Measurements from ENCODE around the gene IMPG2. TPM values are rescaled to one million over a fixed set of nuclear protein-coding genes. Genes with fewer than 3 reads are reported as not detected.

IMPG2 gene
- total RNA-seq, 1 experiment from 2014 or later: 0.20 TPM

GRCh38 chr3:101300073-101300472 lies 20.3 kb downstream of the IMPG2 start:
- DNase-seq: no peak
- Histone ChIP-seq H3K36me3 (no peaks in the 10 kb centered on the region), H3K27me3 (no peaks in the 10 kb centered on the region), H3K27ac (no peak overlapping the region), H3K4me1 (no peaks in the 10 kb centered on the region), H3K4me3 (no peak overlapping the region), H3K9me3 (replicated peaks) (no peaks in the 10 kb centered on the region)

- peaks cover 4% of the 10 kb centered on the region for H3K9me3 ChIP-seq (replicated peaks)
- peaks cover 6% of the 10 kb centered on the region for H3K4me1 ChIP-seq
- H3K27me3 ChIP-seq: no peaks in the 10 kb centered on the region
- no peaks in the 10 kb centered on the region for H3K36me3 ChIP-seq
- no peak overlapping the region for H3K4me3 ChIP-seq
- H3K27ac ChIP-seq: no peak overlapping the region
- peak in 1 of 2 experiments; percentile 50 for DNase-seq
These were observed 28.3 kb downstream of the IMPG2 start for GRCh38 chr3:101292027-101292426.

- Histone ChIP-seq H3K27me3 (no peaks in the 10 kb centered on the region), H3K4me1 (peaks cover 6% of the 10 kb centered on the region), H3K27ac (no peak overlapping the region), H3K4me3 (no peak overlapping the region), H3K9me3 (replicated peaks) (peaks cover 4% of the 10 kb centered on the region), H3K36me3 (no peaks in the 10 kb centered on the region)
- DNase-seq: no peak
These were observed 32.1 kb downstream of the IMPG2 start for GRCh38 chr3:101288294-101288693.

- peaks cover 4% of the 10 kb centered on the region for H3K9me3 ChIP-seq (replicated peaks)
- DNase-seq: no peak
- H3K4me3 ChIP-seq: no peak overlapping the region
- H3K4me1 ChIP-seq: peaks cover 19% of the 10 kb centered on the region
- no peak overlapping the region for H3K27ac ChIP-seq
- no peaks in the 10 kb centered on the region for H3K27me3 ChIP-seq
- H3K36me3 ChIP-seq: no peaks in the 10 kb centered on the region
These were observed 35.6 kb downstream of the IMPG2 start for GRCh38 chr3:101284757-101285156.

- peak; percentile 94 to 97 for DNase-seq
- H3K27me3 ChIP-seq: no peaks in the 10 kb centered on the region
- peak overlapping the region; percentile 0; the same call in 1 of the 2 replicates for H3K27ac ChIP-seq
- H3K4me3 ChIP-seq: no peak overlapping the region
- peaks cover 23% of the 10 kb centered on the region for H3K4me1 ChIP-seq
- H3K36me3 ChIP-seq: no peaks in the 10 kb centered on the region
- H3K9me3 ChIP-seq (replicated peaks): no peaks in the 10 kb centered on the region
These were observed 38.8 kb downstream of the IMPG2 start for GRCh38 chr3:101281521-101282030.

GRCh38 chr3:101279765-101280385 lies 40.5 kb downstream of the IMPG2 start:
- Histone ChIP-seq H3K27ac (no peak overlapping the region), H3K36me3 (no peaks in the 10 kb centered on the region), H3K27me3 (no peaks in the 10 kb centered on the region), H3K4me3 (no peak overlapping the region), H3K9me3 (replicated peaks) (no peaks in the 10 kb centered on the region), H3K4me1 (peaks cover 23% of the 10 kb centered on the region)
- peak in 1 of 2 experiments; percentile 18 for DNase-seq

- no peak for DNase-seq
- Histone ChIP-seq H3K27ac (no peak overlapping the region), H3K9me3 (replicated peaks) (no peaks in the 10 kb centered on the region), H3K4me1 (peaks cover 23% of the 10 kb centered on the region), H3K36me3 (no peaks in the 10 kb centered on the region), H3K4me3 (no peak overlapping the region), H3K27me3 (no peaks in the 10 kb centered on the region)
These were observed 41.2 kb downstream of the IMPG2 start for GRCh38 chr3:101279162-101279561.

- no peaks in the 10 kb centered on the region for H3K27me3 ChIP-seq
These were observed 41.6 kb downstream of the IMPG2 start for GRCh38 chr3:101278727-101279126.

GRCh38 chr3:101273608-101274007 lies 46.8 kb downstream of the IMPG2 start:
- Histone ChIP-seq H3K9me3 (replicated peaks) (no peaks in the 10 kb centered on the region), H3K27me3 (no peaks in the 10 kb centered on the region), H3K36me3 (no peaks in the 10 kb centered on the region)

More at GRCh38 chr3:101278727-101279126, 41.6 kb downstream of the IMPG2 start:
- no peaks in the 10 kb centered on the region for H3K36me3 ChIP-seq
- H3K9me3 ChIP-seq (replicated peaks): no peaks in the 10 kb centered on the region
- DNase-seq: no peak
- no peak overlapping the region for H3K27ac ChIP-seq
- peaks cover 23% of the 10 kb centered on the region for H3K4me1 ChIP-seq
- no peak overlapping the region for H3K4me3 ChIP-seq

GRCh38 chr3:101273156-101273555 lies 47.2 kb downstream of the IMPG2 start:
- DNase-seq: no peak
- H3K27ac ChIP-seq: no peak overlapping the region
- no peaks in the 10 kb centered on the region for H3K36me3 ChIP-seq
- no peaks in the 10 kb centered on the region for H3K4me1 ChIP-seq
- H3K4me3 ChIP-seq: no peak overlapping the region
- H3K27me3 ChIP-seq: no peaks in the 10 kb centered on the region
- no peaks in the 10 kb centered on the region for H3K9me3 ChIP-seq (replicated peaks)

More at GRCh38 chr3:101273608-101274007, 46.8 kb downstream of the IMPG2 start:
- Histone ChIP-seq H3K4me3 (no peak overlapping the region), H3K27ac (no peak overlapping the region), H3K4me1 (no peaks in the 10 kb centered on the region)
- DNase-seq: no peak

- Histone ChIP-seq H3K36me3 (no peaks in the 10 kb centered on the region), H3K27me3 (no peaks in the 10 kb centered on the region), H3K9me3 (replicated peaks) (no peaks in the 10 kb centered on the region), H3K4me3 (no peak overlapping the region), H3K27ac (no peak overlapping the region), H3K4me1 (no peaks in the 10 kb centered on the region)
- DNase-seq: no peak
These were observed 48.6 kb downstream of the IMPG2 start for GRCh38 chr3:101271728-101272127.

- peaks cover 8% of the 10 kb centered on the region; the same call in 1 of the 2 replicates for H3K4me1 ChIP-seq
- H3K36me3 ChIP-seq: no peaks in the 10 kb centered on the region
- no peak for DNase-seq
- H3K9me3 ChIP-seq (replicated peaks): peaks cover under 1% of the 10 kb centered on the region; the same call in 1 of the 2 replicates
- no peak overlapping the region for H3K27ac ChIP-seq
- no peak overlapping the region for H3K4me3 ChIP-seq
- H3K27me3 ChIP-seq: no peaks in the 10 kb centered on the region
These were observed 50.2 kb downstream of the IMPG2 start for GRCh38 chr3:101270149-101270548.

- no peak for DNase-seq
- Histone ChIP-seq H3K4me1 (peaks cover 12% of the 10 kb centered on the region), H3K36me3 (no peaks in the 10 kb centered on the region), H3K27ac (no peak overlapping the region), H3K9me3 (replicated peaks) (peaks cover 10% of the 10 kb centered on the region; the same call in 1 of the 2 replicates), H3K27me3 (no peaks in the 10 kb centered on the region), H3K4me3 (no peak overlapping the region)
These were observed 51.3 kb downstream of the IMPG2 start for GRCh38 chr3:101268971-101269671.

GRCh38 chr3:101268141-101268540 lies 52.2 kb downstream of the IMPG2 start:
- H3K9me3 ChIP-seq (replicated peaks): peaks cover 10% of the 10 kb centered on the region; the same call in 1 of the 2 replicates

GRCh38 chr3:101266566-101266965 lies 53.8 kb downstream of the IMPG2 start:
- Histone ChIP-seq H3K4me1 (peaks cover 27% of the 10 kb centered on the region), H3K27ac (no peak overlapping the region), H3K9me3 (replicated peaks) (peaks cover 10% of the 10 kb centered on the region; the same call in 1 of the 2 replicates), H3K27me3 (no peaks in the 10 kb centered on the region), H3K36me3 (no peaks in the 10 kb centered on the region), H3K4me3 (no peak overlapping the region)
- DNase-seq: peak; percentile 35 to 36

More at GRCh38 chr3:101268141-101268540, 52.2 kb downstream of the IMPG2 start:
- H3K4me3 ChIP-seq: no peak overlapping the region
- no peaks in the 10 kb centered on the region for H3K36me3 ChIP-seq
- H3K4me1 ChIP-seq: peaks cover 19% of the 10 kb centered on the region
- no peak for DNase-seq
- H3K27me3 ChIP-seq: no peaks in the 10 kb centered on the region
- H3K27ac ChIP-seq: no peak overlapping the region
